HG03442 (cell line): Measurements from ENCODE around the gene KLF7.
"Not testable (repeated sequence)": the region's sequence is repeated elsewhere in the genome, so short reads cannot be mapped to it uniquely, and the experiment has no call there.

ENCODE experiments used
- ATAC-seq: cut with Tn5 transposase; IDR thresholded peaks from one replicate; pipeline ENCODE4 v1.9.1; 2021; ENCODE audit warnings: mild to moderate bottlenecking, moderate library complexity; ENCODE audit not compliant: unreplicated experiment

Gene KLF7

GRCh38 chr2:207067473-207067872 is 98.3 kb downstream of the KLF7 start:
- ATAC-seq: no peak

DNA sequence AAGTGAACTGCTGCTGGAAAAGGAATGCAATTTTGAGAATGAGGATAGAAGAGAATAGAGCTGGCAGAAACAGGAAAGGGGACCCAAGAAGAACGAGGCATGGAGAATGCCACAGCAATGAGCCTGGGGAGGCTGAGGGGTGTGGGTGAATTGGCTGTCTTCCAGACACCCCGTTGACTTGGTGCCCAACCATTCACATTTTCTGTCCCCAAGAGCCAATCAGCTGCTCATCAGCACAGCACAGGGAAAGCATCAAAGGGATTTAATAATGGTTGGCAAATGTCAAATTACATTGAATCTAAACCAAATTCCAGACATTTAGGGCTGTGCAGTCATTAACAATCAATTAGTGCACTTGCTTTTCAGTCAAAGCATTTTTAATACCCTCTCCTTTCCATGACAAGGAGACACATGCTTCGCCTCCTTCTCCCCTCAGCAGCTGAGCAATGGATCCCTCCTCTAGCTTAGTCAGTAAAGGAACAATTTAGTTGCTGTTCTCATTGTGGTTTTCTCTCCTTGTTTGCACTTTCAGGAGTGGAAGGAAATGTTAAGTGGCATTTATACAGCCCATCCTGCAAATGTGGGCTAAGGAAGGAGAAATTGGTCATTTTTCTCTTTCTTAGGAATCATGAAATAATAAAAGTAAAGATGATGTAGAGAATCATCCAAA is 98.8 kb downstream of the KLF7 start:
- no peak for ATAC-seq

- no peak for ATAC-seq
Observed at GRCh38 chr2:207066166-207066565, 99.6 kb downstream of the KLF7 start.

DNA sequence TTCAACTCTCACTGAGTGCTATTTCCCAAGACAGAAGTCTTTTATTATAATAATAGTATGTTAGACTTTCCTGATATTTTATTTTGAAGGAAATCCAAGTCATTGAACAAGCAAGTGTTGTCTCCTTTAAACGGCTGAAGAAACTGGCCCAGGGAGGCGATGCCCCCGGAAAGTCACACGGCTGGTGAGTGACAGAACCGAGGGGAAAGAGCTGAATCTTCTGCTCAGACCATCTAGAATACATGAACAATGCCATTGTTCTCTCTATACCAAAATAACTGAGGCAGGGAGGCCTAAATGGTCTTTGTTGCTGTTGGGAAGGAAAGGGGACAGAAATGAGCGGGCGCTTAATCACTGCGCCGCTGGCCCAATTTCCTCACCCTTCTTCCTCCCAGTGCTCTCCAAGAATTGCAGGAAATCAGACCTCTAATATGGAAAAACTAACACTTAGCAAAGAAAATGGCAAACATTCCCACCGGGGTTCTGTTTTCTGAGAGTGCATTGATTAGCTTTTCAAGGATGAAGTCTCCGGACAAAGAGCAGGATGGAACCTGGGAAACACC is 101.5 kb downstream of the KLF7 start:
- no peak for ATAC-seq

DNA sequence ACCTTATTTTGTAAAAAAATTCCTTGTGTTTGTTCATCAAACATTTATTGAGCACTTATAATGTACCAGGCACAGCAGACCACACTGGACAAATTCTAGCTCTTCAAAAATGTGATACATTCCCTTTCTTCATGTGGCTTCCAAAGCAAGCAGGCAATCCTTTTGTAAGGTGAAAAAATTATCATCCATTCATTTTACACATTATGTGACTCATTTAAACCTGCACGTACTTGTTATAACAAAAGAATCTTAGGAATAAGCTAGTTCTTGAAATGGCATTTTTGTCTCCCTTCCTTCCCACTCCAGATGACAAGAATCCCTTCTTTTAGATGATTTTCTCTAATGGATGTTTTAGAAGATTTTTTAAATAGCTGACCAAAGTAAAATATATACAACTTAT is 104.6 kb downstream of the KLF7 start:
- ATAC-seq: no peak

DNA sequence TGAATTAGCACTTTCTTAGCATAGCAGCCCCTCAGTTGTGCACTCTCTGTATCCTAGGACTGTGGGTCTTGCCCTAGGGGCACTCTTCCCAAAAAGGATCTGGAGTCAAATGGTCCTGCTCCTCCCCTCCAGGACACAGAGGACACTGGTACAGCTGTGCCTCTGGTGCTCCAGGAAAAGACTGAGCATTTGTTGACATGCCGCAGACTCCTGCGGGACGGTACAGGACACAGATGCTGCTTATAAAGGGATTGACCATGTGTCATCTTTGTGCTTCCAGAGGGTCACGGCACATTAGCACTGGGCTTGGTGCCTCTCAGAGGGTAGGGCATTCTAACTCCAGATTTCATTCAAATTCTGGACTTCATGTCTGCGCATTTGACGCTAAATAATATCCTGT is 110.5 kb downstream of the KLF7 start:
- ATAC-seq: no peak

DNA sequence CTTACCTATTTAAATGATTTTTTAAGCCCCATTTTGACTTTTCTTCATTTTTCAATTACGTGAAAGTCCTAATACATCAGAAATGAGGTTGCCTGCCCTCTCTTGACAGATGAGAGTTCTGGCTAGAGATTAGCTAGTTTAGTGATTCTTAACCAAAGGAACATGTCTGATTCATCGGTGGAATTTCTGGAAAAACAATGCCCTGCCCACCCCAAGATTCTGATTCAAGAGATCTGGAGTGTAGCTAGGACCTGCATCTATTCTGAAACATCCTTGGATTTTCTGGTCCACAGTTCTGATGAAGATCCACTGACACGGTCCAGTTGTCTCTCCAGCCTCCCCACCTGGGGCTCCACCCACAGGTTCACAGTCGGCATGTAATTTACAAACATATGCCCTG is 111.2 kb downstream of the KLF7 start:
- no peak for ATAC-seq

GRCh38 chr2:207051385-207051965 is 114.3 kb downstream of the KLF7 start:
- no peak for ATAC-seq

- no peak for ATAC-seq
Observed at GRCh38 chr2:207049122-207049521, 116.6 kb downstream of the KLF7 start.

GRCh38 chr2:207048416-207048815 is 117.3 kb downstream of the KLF7 start:
- ATAC-seq: no peak

DNA sequence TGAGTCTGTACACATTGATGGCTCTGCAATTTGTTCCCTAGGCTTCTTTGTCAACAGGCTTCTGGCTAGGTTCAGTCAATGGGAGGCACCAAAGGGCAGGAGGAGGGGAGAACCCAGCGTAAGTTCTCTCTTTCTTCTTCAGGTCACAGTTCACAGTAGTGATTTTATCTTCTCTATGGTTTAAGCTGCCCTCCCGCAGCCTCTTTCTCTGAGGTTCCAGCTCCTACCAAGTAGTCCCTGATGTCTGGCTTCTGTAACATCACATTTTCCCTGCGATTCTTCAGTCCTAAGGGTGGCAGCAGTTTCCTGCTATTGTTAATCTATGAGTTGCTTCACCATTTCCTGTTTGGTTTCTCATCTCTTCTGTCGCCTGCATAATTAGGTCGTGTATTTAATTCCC is 119.0 kb downstream of the KLF7 start:
- ATAC-seq: no peak

DNA sequence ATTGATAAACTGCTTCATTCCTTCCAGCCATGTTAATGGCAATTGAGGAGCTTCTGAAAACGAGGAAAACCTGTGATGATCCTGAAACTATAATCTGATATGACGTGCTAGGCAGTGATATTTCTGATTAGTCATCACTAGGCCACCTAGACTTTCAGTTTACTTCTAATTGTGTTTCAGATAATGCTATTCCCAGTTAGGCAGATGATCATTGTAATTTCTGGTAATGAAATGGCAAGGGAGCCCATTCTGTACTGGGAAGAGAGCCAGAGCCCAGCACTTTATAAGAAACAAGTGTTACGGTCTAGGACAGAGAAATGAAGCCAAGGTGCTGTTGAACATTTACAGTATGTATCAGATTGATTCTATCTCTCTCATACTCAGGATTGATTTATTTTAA is 120.2 kb downstream of the KLF7 start:
- ATAC-seq: no peak

GRCh38 chr2:207044379-207045362 is 121.1 kb downstream of the KLF7 start:
- ATAC-seq: no peak

DNA sequence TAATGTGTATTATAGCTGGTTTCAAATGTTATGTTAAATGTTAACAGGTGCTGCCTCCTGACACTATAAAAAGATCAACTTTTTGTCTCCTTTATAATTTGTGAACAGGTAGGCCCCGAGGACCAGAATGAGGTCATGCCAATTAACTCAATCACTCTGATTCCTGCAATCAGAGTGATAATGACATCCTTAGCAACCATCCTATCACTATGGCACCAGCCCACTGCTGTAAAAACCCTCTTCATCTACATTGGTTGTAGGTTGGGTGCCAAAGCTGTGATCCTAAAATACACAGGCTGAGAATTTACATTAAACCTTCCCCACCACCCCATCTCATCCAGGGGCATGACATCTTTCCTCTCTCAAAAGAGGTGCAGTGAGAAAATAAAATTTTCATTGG is 122.9 kb downstream of the KLF7 start:
- no peak for ATAC-seq

DNA sequence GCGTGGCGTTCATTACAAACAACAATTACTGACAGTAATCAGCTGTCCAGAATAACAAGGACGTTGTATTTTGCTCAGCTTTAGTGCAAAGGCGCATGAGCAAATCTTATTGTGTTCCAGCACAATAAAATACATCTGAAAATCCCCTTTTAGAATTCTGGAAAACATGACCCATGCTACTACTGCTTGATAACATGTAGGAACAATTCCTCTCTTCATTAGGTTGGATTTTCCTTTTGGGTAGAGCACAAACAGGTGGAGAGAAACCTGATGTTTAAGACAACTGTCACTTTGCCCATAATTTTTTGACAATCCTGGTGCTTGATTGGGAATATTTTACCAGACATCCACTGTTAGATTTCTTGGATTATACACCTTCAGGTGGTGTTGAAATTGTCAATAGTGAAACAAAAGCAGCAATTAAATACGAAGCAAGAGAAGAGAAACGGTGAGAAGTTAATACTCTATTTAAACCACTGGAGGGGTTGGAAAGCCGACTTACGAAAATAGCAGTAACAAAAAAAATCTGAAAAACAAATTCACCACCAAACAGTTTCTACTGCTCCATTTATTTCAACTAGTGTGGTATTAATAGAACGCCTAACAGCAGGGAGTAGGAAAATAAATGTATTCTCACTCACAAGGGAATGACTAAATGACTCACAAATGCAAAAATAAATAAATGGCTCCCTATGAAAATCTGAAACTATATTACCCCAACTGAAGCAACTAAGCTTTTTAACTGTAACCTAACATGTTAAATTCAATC is 123.8 kb downstream of the KLF7 start:
- no peak for ATAC-seq

- ATAC-seq: no peak
Observed at GRCh38 chr2:207041279-207041678, 124.5 kb downstream of the KLF7 start.

DNA sequence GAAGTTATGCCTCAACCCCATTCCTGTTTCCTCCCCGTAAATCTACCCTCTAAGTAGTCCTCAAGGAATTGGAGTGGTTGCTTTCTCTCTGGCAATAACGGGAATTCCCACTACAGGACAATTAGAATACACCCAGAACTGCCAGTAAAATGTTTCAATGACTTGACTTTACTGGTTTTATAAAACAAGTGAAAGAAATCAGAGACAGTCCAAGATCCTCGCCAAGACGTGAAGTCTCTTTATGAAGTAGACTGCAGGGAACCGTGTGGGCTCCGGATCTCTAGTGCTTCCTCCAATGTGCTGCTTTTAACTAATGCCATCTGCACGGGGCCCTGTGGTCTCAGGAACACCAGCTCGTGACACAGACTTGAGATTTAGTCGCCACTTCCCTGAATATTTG is 125.1 kb downstream of the KLF7 start:
- ATAC-seq: no peak

- ATAC-seq: no peak
Observed at GRCh38 chr2:207039225-207039624, 126.5 kb downstream of the KLF7 start.

- ATAC-seq: no peak
Observed at GRCh38 chr2:207038299-207038698, 127.4 kb downstream of the KLF7 start.

GRCh38 chr2:207037896-207038295 is 127.9 kb downstream of the KLF7 start:
- ATAC-seq: no peak

- ATAC-seq: not testable (repeated sequence)
Observed at GRCh38 chr2:207037023-207037422, 128.7 kb downstream of the KLF7 start.
